ENCODE measurements around the gene PCDHGC3. TPM values are rescaled to one million over a fixed set of nuclear protein-coding genes. Genes with fewer than 3 reads are reported as not detected.

The PCDHGC3 gene
- total and polyA plus RNA-seq, 9 of the 15 experiments (the other 6 are each of a cell fraction or from before 2014, with no cell fraction given), result 0.07 TPM; not detected in 8

GRCh38 chr5:141478321-141478945 is 2.7 kb downstream of the PCDHGC3 start:
- H3K4me1 ChIP-seq (replicated peaks in 1 of 2; ENCODE audit: control insufficient read depth in 2 of 2, insufficient read depth in 2 of 2, low read length in 2 of 2), result peaks cover 0 to 14% of the 10 kb centered on the region in 2 experiments; a peak in 1 of 5 replicates
- in situ Hi-C loops (cut with MboI), result no loop called here
- H3K79me2 ChIP-seq (ENCODE audit: control insufficient read depth, insufficient read depth, low read length), result no peaks in the 10 kb centered on the region
- H3K4me2 ChIP-seq (ENCODE audit: insufficient read depth, low read length), result no peak overlapping the region
- H3K27ac ChIP-seq (ENCODE audit: extremely low read depth, low read depth, low read length), result no peak overlapping the region
- peak in 1 of 4 experiments; percentile 7 for DNase-seq (ENCODE audit: extremely low read depth in 1 of 4, low spot score in 3 of 4)
- ChIA-PET CTCF (ENCODE audit: low intra/inter-chr PET ratio) (no interaction called here), POLR2A (no interaction called here)
- intact Hi-C loops (cut with micrococcal nuclease), result no loop called here
- BruUV-seq (replicated peaks), result no TSS peak
- no peaks in the 10 kb centered on the region for H3K9me1 ChIP-seq (ENCODE audit: control insufficient read depth, insufficient read depth, low read length)
- H4K20me1 ChIP-seq (replicated peaks; ENCODE audit: control insufficient read depth, insufficient read depth, low read length), result no peaks in the 10 kb centered on the region; the same call in 1 of the 2 replicates
- TF ChIP-seq ZMIZ1 (IDR thresholded peaks at IDR 0.05; ENCODE audit: low read depth in 2 of 2, low read length in 2 of 2) (no peak), CTCF (IDR thresholded peaks at IDR 0.05 in 2 of 3, conservative IDR thresholded peaks at IDR 0.05 in 1 of 3; ENCODE audit: insufficient read depth in 2 of 3, low read depth in 1 of 3, low read length in 3 of 3) (0 out of 6 replicates have a peak, but pooled peaks of 1 of the 3 experiments have one; percentile 24), ZNF12 (CRISPR knock-in tag; IDR thresholded peaks at IDR 0.05) (no peak), ZEB2 (IDR thresholded peaks at IDR 0.05) (peak; percentile 92), TAF15 (IDR thresholded peaks at IDR 0.05; ENCODE audit: low read depth, low read length) (no peak)
- peaks cover 20 to 32% of the 10 kb centered on the region in 2 experiments; a peak in 4 of 5 replicates for H3K27me3 ChIP-seq (ENCODE audit: control insufficient read depth in 2 of 2, insufficient read depth in 2 of 2, low read length in 2 of 2)
- H3K9ac ChIP-seq (ENCODE audit: insufficient read depth in 1 of 2, low read depth in 2 of 2, low read length in 2 of 2), result no peak overlapping the region
- no peaks in the 10 kb centered on the region for H3K36me3 ChIP-seq (ENCODE audit: control insufficient read depth, insufficient read depth, low read length)
- H3K4me3 ChIP-seq, result no peak overlapping the region
- WGBS (ENCODE audit: insufficient coverage, low coverage, missing lambda C conversion rate), result 12% methylated on average over 20 of the region's 20 CpGs
- ATAC-seq, result no peak
- no peaks in the 10 kb centered on the region for H3K9me3 ChIP-seq (replicated peaks; ENCODE audit: control insufficient read depth, insufficient read depth, low read depth, low read length)
- no peak for FAIRE-seq
- H2AFZ ChIP-seq (ENCODE audit: low read depth, low read length), result no peak overlapping the region
